GM18861 (cell line): Measurements from ENCODE around the gene COQ6.
"Not testable (repeated sequence)": the region's sequence is repeated elsewhere in the genome, so short reads cannot be mapped to it uniquely, and the experiment has no call there.

Experiments
- ATAC-seq: cut with Tn5 transposase; IDR thresholded peaks from one replicate; pipeline ENCODE4 v1.9.1; 2021; ENCODE audit not compliant: unreplicated experiment

The COQ6 gene

DNA sequence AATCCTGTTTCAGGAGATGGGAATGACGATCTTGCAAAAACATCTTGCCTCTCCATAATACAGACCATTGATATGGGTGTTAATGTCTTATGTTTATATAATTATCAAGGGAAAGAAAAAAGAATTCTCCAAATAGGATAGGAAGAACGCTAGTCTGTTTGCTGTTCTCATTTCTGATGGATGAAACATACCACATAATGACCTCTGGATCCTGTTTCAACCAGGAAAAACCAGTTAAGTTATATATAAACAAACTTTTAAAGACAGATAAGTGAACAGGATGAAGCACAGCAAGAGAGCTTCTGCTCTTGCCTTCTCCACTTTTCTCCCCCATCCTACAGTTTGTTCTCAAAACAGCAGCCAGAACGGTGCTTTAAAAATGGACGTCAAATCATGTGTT is 27.8 kb downstream of the COQ6 start:
- ATAC-seq = no peak

- no peak for ATAC-seq
Measured at GRCh38 chr14:73988065-73988464, 38.0 kb downstream of the COQ6 start.

GRCh38 chr14:73988656-73989055 is 38.6 kb downstream of the COQ6 start:
- not testable (repeated sequence) for ATAC-seq

GRCh38 chr14:73991092-73991491 is 41.0 kb downstream of the COQ6 start:
- no peak for ATAC-seq

DNA sequence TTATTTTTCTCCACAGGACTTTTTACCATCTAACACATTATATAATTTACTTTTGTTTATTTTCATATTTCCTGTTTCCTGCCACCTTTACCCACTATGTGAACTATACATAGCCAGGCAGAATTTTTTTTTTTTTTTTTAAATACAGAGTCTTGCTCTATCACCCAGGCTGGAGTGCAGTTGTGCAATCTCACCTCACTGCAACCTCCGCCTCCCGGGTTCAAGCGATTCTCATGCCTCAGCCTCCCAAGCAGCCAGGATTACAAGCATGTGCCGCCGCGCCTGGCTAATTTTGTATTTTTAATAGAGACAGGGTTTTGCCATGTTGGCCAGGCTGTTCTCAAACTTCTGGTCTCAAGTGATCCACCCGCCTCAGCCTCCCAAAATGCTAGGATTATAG is 44.8 kb downstream of the COQ6 start:
- not testable (repeated sequence) for ATAC-seq

DNA sequence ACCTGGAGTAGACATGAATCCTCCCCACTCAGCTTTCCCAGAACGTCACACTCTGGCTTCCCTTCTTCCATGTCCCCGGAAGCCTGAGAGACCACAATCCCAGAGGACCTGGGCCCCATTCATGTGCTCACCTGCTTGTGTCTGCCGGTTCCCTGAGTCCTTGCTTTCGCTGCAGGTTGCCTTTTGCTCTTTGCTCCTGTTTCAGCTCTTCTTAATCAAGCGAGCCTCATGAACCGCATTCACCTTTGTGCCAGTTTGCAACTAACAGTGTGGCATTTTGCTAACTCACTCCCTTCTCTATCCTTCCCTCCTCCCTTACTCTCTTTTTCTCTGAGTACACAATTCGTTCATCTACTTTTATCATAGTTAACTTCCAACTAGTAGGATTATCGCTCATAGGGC is 45.9 kb downstream of the COQ6 start:
- no peak for ATAC-seq

DNA sequence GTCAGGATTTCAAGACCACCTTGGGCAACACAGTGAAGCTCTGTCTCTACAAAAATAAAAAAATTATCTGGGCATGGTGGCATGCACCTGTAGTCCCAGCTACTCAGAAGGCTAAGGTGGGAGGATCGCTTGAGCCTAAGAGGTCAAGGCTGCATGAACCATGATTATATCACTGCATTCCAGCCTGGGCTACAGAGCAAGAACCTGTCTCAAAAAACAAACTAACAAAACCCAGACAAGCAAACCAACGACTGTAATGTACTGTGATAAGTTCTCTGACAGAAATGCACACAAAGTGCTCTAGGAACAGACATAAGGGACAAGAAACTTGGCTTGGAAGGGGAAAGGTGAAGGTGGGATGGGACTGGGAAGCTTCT is 46.6 kb downstream of the COQ6 start:
- no peak for ATAC-seq

DNA sequence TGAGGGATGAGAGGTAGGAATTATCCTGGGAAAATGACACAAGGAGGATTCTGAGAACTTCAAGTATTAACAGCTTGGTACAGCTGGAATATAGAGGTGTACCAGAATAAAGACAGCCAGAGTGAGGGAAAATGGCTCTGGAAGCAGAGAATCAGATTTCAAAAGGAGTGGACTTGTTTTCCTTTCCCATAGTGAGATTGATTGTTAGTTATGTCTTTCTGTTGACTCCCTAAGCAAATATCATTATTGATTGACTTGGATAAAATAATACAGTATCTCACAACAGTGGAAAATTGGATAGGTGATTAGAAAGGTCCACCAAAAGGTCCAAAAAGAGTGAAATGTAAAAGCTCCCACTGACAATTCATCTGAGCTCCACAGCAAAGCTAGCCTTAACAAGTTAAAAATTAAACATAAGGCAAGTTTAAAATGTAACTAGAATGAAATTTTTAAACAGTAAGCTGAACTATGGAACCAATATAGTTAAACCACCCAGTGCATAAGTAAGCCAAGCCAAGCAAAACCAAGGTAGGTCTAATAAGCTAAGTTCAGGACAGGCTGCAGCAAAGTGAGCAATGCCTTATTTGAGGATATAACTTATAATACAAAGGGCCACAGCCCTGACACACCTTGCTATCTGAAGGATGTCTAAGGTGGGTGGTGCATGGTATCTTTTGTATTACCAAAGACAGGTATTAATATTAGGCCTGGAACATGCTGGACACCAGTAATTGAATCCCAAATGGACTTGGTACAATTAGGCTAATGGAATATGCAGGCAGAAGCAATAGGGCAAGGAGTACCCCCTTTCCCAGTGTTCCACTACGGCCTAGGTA is 47.2 kb downstream of the COQ6 start:
- ATAC-seq = no peak

DNA sequence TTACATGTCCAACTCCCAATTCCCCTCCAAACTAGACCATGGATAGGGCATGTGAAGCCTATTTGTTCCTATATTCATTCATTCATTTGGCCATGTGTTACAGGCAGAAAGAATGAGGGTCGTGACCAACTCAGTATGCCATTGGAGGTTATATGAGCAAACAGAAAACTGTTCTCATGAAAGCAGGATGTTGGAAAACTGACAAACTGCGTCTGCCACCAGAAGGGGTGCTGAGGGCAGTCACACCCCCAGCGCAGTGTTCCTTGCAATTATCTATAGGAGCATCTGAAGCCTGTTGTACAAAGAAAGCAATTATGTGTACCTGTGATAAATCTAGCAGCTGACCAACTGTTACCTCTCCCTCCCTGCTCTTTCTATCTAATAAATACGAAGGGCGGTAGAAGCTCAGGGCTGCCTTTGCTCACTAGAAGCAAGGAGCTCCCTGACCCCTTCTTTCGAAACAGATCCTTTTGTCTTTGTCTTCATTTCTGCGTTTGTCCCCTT is 47.9 kb downstream of the COQ6 start:
- no peak for ATAC-seq

- no peak for ATAC-seq
Measured at GRCh38 chr14:73998726-73999125, 48.6 kb downstream of the COQ6 start.

- ATAC-seq = not testable (repeated sequence)
Measured at GRCh38 chr14:74005664-74006063, 55.6 kb downstream of the COQ6 start.

GRCh38 chr14:74008843-74009499 is 58.9 kb downstream of the COQ6 start:
- ATAC-seq = no peak
